ENCODE results near the gene SEMA3C.

Gene SEMA3C

DNA sequence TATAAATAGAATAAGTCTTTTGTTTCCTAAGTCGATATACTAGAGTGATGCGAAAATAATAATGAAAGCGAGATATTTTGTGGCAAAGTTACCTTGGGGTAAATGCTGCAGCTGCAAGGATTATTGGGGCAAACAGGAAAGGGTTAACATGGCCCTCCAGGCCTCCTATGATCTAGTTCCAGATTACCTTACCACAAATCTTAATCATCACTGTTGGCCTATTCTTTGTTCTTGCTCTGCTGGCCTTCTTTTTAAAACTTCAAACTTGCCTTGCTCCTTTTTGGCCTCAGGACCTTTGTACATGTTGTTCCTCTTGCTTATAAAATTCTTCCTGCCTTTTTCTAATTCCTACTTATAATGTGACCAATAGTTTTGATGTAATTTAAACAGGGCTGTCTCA is 81.5 kb downstream of the SEMA3C start:
- no peaks in the 10 kb centered on the region for H4K20me1 ChIP-seq (ENCODE audit: insufficient read depth, low read length)
- no peaks in the 10 kb centered on the region for H3K9me3 ChIP-seq (ENCODE audit: insufficient read depth, low read length, severe bottlenecking)
- no peak overlapping the region for H2AFZ ChIP-seq (ENCODE audit: low read depth, low read length)
- ATAC-seq (ENCODE audit: insufficient read depth, low read depth) (no peak), DNase-seq (no peak)
- H3K79me2 ChIP-seq (ENCODE audit: insufficient read depth, low read length): no peaks in the 10 kb centered on the region
- no peaks in the 10 kb centered on the region for H3K27me3 ChIP-seq (ENCODE audit: insufficient read depth, low read length, poor library complexity)
- H3K4me1 ChIP-seq (ENCODE audit: insufficient read depth, low read length): no peaks in the 10 kb centered on the region
- no peak for TF ChIP-seq EZH2 (IDR thresholded peaks at IDR 0.05; ENCODE audit: borderline replicate concordance, low read depth, low read length, severe bottlenecking)
- no peaks in the 10 kb centered on the region for H3K36me3 ChIP-seq (ENCODE audit: insufficient read depth, low read length)
- no peak overlapping the region for H3K4me3 ChIP-seq (ENCODE audit: low read depth in 1 of 2, low read length in 2 of 2)
- no peak overlapping the region for H3K9ac ChIP-seq (ENCODE audit: low read depth, low read length)
- no peak overlapping the region for H3K27ac ChIP-seq (ENCODE audit: low read length)
- H3K4me2 ChIP-seq (ENCODE audit: insufficient read depth, low read length): no peak overlapping the region

DNA sequence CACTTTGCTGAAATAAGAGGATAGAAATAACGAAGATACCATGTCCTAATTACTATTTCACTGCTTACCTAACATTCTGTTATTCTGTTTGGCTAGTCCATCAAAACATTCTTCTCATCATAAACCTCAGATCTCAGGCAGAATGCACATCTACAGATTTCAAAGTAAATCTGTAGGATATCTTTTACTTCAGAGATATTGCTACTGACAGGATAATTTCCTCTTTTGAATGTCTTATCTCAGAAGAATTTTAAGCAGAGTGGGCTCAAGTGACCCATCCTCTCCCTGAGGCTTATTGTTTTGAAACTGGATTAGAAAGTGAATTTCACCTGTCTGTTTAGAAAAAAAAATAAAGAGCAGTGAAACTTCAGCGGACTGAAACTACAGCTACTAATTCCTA is 83.6 kb downstream of the SEMA3C start:
- Histone ChIP-seq H3K27ac (ENCODE audit: low read length) (no peak overlapping the region), H3K4me3 (ENCODE audit: low read depth in 1 of 2, low read length in 2 of 2) (no peak overlapping the region), H4K20me1 (ENCODE audit: insufficient read depth, low read length) (no peaks in the 10 kb centered on the region), H3K4me2 (ENCODE audit: insufficient read depth, low read length) (no peak overlapping the region), H3K9ac (ENCODE audit: low read depth, low read length) (no peak overlapping the region), H3K36me3 (ENCODE audit: insufficient read depth, low read length) (no peaks in the 10 kb centered on the region), H3K79me2 (ENCODE audit: insufficient read depth, low read length) (no peaks in the 10 kb centered on the region), H3K9me3 (ENCODE audit: insufficient read depth, low read length, severe bottlenecking) (no peaks in the 10 kb centered on the region), H3K27me3 (ENCODE audit: insufficient read depth, low read length, poor library complexity) (no peaks in the 10 kb centered on the region), H2AFZ (ENCODE audit: low read depth, low read length) (no peak overlapping the region), H3K4me1 (ENCODE audit: insufficient read depth, low read length) (no peaks in the 10 kb centered on the region)
- no peak for TF ChIP-seq EZH2 (IDR thresholded peaks at IDR 0.05; ENCODE audit: borderline replicate concordance, low read depth, low read length, severe bottlenecking)
- TF ChIP-seq, protein P1, sequence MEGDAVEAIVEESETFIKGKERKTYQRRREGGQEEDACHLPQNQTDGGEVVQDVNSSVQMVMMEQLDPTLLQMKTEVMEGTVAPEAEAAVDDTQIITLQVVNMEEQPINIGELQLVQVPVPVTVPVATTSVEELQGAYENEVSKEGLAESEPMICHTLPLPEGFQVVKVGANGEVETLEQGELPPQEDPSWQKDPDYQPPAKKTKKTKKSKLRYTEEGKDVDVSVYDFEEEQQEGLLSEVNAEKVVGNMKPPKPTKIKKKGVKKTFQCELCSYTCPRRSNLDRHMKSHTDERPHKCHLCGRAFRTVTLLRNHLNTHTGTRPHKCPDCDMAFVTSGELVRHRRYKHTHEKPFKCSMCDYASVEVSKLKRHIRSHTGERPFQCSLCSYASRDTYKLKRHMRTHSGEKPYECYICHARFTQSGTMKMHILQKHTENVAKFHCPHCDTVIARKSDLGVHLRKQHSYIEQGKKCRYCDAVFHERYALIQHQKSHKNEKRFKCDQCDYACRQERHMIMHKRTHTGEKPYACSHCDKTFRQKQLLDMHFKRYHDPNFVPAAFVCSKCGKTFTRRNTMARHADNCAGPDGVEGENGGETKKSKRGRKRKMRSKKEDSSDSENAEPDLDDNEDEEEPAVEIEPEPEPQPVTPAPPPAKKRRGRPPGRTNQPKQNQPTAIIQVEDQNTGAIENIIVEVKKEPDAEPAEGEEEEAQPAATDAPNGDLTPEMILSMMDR (IDR thresholded peaks at IDR 0.05; ENCODE audit: borderline replicate concordance, extremely low read depth, low read length, poor library complexity, severe bottlenecking): no peak
- no peak for DNase-seq
- ATAC-seq (ENCODE audit: insufficient read depth, low read depth): no peak

DNA sequence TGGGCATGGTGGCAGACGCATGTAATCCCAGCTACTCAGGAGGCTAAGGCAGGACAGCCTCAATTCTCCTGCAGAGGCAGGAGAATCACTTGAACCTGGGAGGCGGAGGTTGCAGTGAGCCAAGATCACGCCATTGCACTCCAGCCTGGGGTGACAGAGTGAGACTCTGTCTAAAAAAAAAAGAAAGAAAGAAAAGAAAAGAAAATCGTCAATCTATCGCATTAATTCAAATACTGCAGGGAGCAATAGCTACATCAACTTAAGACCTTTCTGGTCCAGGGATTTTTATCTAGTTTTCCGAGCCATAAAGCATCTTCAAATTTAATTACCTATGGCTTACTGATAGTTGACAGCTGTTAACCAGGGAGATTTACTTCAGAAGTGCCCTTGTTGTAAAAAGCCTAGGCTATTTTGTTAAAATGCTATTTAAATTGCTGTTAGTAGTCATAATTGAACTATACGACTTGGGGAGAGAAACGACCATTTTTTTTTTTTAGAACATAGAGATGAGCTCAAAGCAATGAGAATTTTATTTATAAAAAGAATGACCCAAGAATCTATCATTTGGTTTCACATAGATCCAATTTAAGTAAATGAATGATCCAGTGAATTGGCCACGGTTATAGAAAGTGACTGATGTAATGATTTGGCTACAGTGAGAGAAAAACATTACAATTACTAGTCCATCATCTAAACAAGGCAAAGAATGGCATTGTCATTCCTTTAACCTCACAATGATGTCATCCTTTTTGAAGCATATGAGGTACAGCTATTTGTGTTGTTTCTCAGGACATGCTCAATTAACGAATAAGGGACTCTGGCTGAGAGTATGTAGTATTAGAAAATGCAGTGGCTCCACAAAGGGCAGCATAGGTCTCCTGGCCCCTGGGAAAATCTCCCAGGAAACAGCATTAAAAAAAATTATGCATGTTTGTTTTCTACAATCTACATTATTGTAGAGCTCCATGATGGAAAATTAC is 85.3 kb downstream of the SEMA3C start:
- H3K36me3 ChIP-seq (ENCODE audit: insufficient read depth, low read length): no peaks in the 10 kb centered on the region
- TF ChIP-seq, protein P1 (IDR thresholded peaks at IDR 0.05; ENCODE audit: borderline replicate concordance, extremely low read depth, low read length, poor library complexity, severe bottlenecking): no peak
- TF ChIP-seq EZH2 (IDR thresholded peaks at IDR 0.05; ENCODE audit: borderline replicate concordance, low read depth, low read length, severe bottlenecking): no peak
- no peaks in the 10 kb centered on the region for H3K9me3 ChIP-seq (ENCODE audit: insufficient read depth, low read length, severe bottlenecking)
- no peaks in the 10 kb centered on the region for H3K4me1 ChIP-seq (ENCODE audit: insufficient read depth, low read length)
- no peaks in the 10 kb centered on the region for H3K27me3 ChIP-seq (ENCODE audit: insufficient read depth, low read length, poor library complexity)
- no peak overlapping the region for H3K4me3 ChIP-seq (ENCODE audit: low read depth in 1 of 2, low read length in 2 of 2)
- H3K79me2 ChIP-seq (ENCODE audit: insufficient read depth, low read length): no peaks in the 10 kb centered on the region
- DNase-seq: no peak
- H3K4me2 ChIP-seq (ENCODE audit: insufficient read depth, low read length): no peak overlapping the region
- H3K27ac ChIP-seq (ENCODE audit: low read length): no peak overlapping the region
- H3K9ac ChIP-seq (ENCODE audit: low read depth, low read length): no peak overlapping the region
- H4K20me1 ChIP-seq (ENCODE audit: insufficient read depth, low read length): no peaks in the 10 kb centered on the region
- no peak overlapping the region for H2AFZ ChIP-seq (ENCODE audit: low read depth, low read length)
- ATAC-seq (ENCODE audit: insufficient read depth, low read depth): no peak

DNA sequence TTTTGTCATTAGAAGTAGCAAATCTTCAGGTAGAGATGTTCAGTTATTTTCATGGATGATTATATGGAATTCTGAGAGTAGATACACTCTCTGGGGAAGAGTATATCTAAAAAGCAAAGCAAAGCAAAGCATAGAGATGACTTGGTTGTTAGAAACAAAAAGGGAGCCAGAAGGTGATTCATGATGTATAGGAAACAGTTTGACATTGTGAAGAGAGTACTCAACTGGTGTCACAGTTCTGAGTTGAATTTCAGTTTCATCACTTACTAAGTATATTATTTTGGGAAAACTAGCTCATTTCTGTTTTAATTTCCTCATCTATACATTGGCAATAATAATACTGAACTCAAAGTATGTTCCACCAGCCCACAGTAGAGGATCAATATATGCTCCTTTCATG is 86.8 kb downstream of the SEMA3C start:
- H3K4me1 ChIP-seq (ENCODE audit: insufficient read depth, low read length): no peaks in the 10 kb centered on the region
- no peak overlapping the region for H3K9ac ChIP-seq (ENCODE audit: low read depth, low read length)
- no peak overlapping the region for H3K4me2 ChIP-seq (ENCODE audit: insufficient read depth, low read length)

More for the DNA sequence above, 86.8 kb downstream of the SEMA3C start:
- DNase-seq: no peak
- Histone ChIP-seq H3K9me3 (ENCODE audit: insufficient read depth, low read length, severe bottlenecking) (no peaks in the 10 kb centered on the region), H4K20me1 (ENCODE audit: insufficient read depth, low read length) (no peaks in the 10 kb centered on the region), H2AFZ (ENCODE audit: low read depth, low read length) (no peak overlapping the region), H3K79me2 (ENCODE audit: insufficient read depth, low read length) (no peaks in the 10 kb centered on the region), H3K36me3 (ENCODE audit: insufficient read depth, low read length) (no peaks in the 10 kb centered on the region), H3K27ac (ENCODE audit: low read length) (no peak overlapping the region), H3K4me3 (ENCODE audit: low read depth in 1 of 2, low read length in 2 of 2) (no peak overlapping the region), H3K27me3 (ENCODE audit: insufficient read depth, low read length, poor library complexity) (no peaks in the 10 kb centered on the region)
- ATAC-seq (ENCODE audit: insufficient read depth, low read depth): no peak
- TF ChIP-seq EZH2 (IDR thresholded peaks at IDR 0.05; ENCODE audit: borderline replicate concordance, low read depth, low read length, severe bottlenecking): no peak
- TF ChIP-seq, protein P1 (IDR thresholded peaks at IDR 0.05; ENCODE audit: borderline replicate concordance, extremely low read depth, low read length, poor library complexity, severe bottlenecking): no peak
